Heart right ventricle (tissue), 16 donors: ENCODE measurements around the gene ENO2. TPM values are rescaled to one million over a fixed set of nuclear protein-coding genes. Genes with fewer than 3 reads are reported as not detected.

Experiments
- ATAC-seq, 8 donors: fragments of 200-7000 bp; cut with Tn5 transposase; one replicate each; pipeline ENCODE4 v1.9.1; 2020; ENCODE audit warnings: mild to moderate bottlenecking in 8 of 8, moderate library complexity in 8 of 8, moderate number of reproducible peaks in 1 of 8
- DNase-seq, 2 donors: peaks; one replicate each; pipeline ENCODE4 v3.0.0-alpha.2; 2020
- H3K27ac ChIP-seq, 10 donors: fragments of 200-600 bp; sonication (generic) in 2 of 10; one replicate each; pipeline versions ENCODE4 v1.5.0 to v1.8.0; 2020 to 2022; ENCODE audit warnings: mild to moderate bottlenecking in 3 of 10
- H3K27me3 ChIP-seq, 7 donors: fragments of 200-600 bp; one replicate each; pipeline ENCODE4 v1.8.0; 2021 to 2022; ENCODE audit warnings: mild to moderate bottlenecking in 2 of 7
- H3K36me3 ChIP-seq, 9 donors: fragments of 200-600 bp; sonication (generic) in 1 of 9; one replicate each; pipeline versions ENCODE4 v1.5.0 to v1.8.0; 2020 to 2022; ENCODE audit warnings: mild to moderate bottlenecking in 2 of 9
- H3K4me1 ChIP-seq, 9 donors: fragments of 200-600 bp; sonication (generic) in 1 of 9; one replicate each; pipeline versions ENCODE4 v1.5.0 to v1.8.0; 2020 to 2022; ENCODE audit warnings: mild to moderate bottlenecking in 4 of 9
- H3K4me3 ChIP-seq, 10 donors: fragments of 200-600 bp; sonication (generic) in 2 of 10; one replicate each; pipeline versions ENCODE4 v1.5.0 to v1.8.0; 2020 to 2022; ENCODE audit warnings: mild to moderate bottlenecking in 7 of 10, moderate library complexity in 2 of 10
- H3K9me3 ChIP-seq, 11 donors: fragments of 200-600 bp in 10 of 11; sonication (generic) in 2 of 11; one replicate each; pipeline versions ENCODE4 v1.5.0 to v1.8.0; 2013 to 2022; ENCODE audit warnings: mild to moderate bottlenecking in 2 of 11, control low read depth in 1 of 11, moderate library complexity in 1 of 11
- WGBS, 2 donors: extraction: QIAGEN DNeasy Blood & Tissue Kit; methylation state at CpG; one replicate each; pipeline ENCODE4 v1.1.7; 2013; ENCODE audit warnings: inconsistent platforms in 1 of 2; 5-methylcytosine and 5-hydroxymethylcytosine counted together
- intact Hi-C, 10 donors: fragments of 100-400 bp; cut with DNase I; formaldehyde crosslinking; loops; one replicate each; pipeline versions ENCODE4 v1.11.1 to v1.14.2; 2022
- polyA plus RNA-seq, 2 donors: library from polyadenylated mRNA; stranded (reverse); fragments of 200-250 nt; gene quantifications; one replicate each; pipeline ENCODE4 v1.2.3, GENCODE V29; 2013
- total RNA-seq, 10 donors: library from RNA; stranded (reverse); fragmentation: NEBNext Ultra II Directional in 3 of 10; extraction: Animal tissue kit (Norgen Biotek cat#: 25700) in 3 of 10; gene quantifications; one replicate each; pipeline versions ENCODE4 v1.2.1 to v1.2.4, GENCODE V29; 2021 to 2023
- TF ChIP-seq, protein P1 (sequence below), 9 donors: fragments of 200-600 bp; sonication (generic) in 2 of 9; IDR thresholded peaks; one replicate each; pipeline versions ENCODE4 v1.5.0 to v1.8.0; 2021 to 2022; ENCODE audit warnings: antibody characterized with exemption in 9 of 9, mild to moderate bottlenecking in 5 of 9, moderate library complexity in 1 of 9
- donor health status: Arrhythmogenic right ventricular cardiomyopathy.
- donor health status: ischemic (EF 13 %, LVEDD 7.1; RV severe dilation, severe dysfunction).
- donor health status: healthy with polysubstance abuse.
- donor health status: DM: no; HTN: yes; CAD: no.
- donor health status: DM: no; HTN: no; CAD: no.
- donor health status: ischemic (EF 25% LVEDD 6.9; RV normal size, moderate dysfunction).
- donor health status: ischemic (EF 25% LVEDD 5.7; RV mildly dilated, moderate dysfunction).
- donor health status: healthy.
- donor health status: DM: yes; HTN: yes; CAD: no.
- donor health status: Ischemic cardiomyopathy.
- donor health status: ischemic (EF 35%, LVEDD 5.7; RV mildly dilated, moderate dysfunction).
- donor health status: nonischemic (EF 11% LVEDD 7.7; RV severe dilation, severe dysfunction).
- donor health status: DM: yes; HTN: yes; CAD: no.
- donor health status: PGD.
- donor health status: ischemic (EF 29% LVEDD 5.4; RV normal size, mild dysfunction).
- donor health status: nonischemic (EF 23%, LVEDD 6.1; RV moderate dilation, normal function).

The ENO2 gene
- total and polyA plus RNA-seq, 12 donors = 6.3 to 68.4 (median 16.7) TPM

DNA sequence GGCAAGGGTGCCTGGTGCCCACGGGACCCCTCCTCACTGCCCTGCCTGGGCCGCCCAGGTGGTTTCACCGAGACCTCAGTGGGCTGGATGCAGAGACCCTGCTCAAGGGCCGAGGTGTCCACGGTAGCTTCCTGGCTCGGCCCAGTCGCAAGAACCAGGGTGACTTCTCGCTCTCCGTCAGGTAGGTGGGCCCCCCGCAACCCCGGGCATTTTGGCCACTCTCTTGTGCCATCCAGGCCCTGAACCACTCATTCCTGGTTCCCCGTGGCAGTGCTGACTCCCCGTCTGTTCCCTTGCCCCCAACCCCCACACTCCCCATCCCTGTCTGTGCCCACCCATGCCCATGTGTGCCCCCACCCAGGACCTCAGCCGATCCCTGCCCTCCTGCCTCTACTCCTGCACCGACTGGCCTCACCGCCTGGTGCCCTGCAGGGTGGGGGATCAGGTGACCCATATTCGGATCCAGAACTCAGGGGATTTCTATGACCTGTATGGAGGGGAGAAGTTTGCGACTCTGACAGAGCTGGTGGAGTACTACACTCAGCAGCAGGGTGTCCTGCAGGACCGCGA lies 37.3 kb downstream of the ENO2 start:
- Histone ChIP-seq H3K4me3 (peak overlapping the region in 9 of 10 donors; percentile 8 to 80 (median 37)), H3K27me3 (no peaks in the 10 kb centered on the region), H3K36me3 (peaks cover 0 to 35% (median 0%) of the 10 kb centered on the region in 9 donors), H3K9me3 (no peaks in the 10 kb centered on the region), H3K27ac (peak overlapping the region in 7 of 10 donors; percentile 18 to 98 (median 75)), H3K4me1 (peaks cover 0 to 82% (median 15%) of the 10 kb centered on the region in 9 donors)
- ATAC-seq = no peak
- 85 to 94% methylated on average over 20 of the region's 20 CpGs for WGBS, 2 donors
- intact Hi-C loops = loop anchor here in 1 of 10 donors (10.0 kb wide), 1 partner anchor 163 kb away; no protein-coding TSS in a partner anchor
- TF ChIP-seq, protein P1, sequence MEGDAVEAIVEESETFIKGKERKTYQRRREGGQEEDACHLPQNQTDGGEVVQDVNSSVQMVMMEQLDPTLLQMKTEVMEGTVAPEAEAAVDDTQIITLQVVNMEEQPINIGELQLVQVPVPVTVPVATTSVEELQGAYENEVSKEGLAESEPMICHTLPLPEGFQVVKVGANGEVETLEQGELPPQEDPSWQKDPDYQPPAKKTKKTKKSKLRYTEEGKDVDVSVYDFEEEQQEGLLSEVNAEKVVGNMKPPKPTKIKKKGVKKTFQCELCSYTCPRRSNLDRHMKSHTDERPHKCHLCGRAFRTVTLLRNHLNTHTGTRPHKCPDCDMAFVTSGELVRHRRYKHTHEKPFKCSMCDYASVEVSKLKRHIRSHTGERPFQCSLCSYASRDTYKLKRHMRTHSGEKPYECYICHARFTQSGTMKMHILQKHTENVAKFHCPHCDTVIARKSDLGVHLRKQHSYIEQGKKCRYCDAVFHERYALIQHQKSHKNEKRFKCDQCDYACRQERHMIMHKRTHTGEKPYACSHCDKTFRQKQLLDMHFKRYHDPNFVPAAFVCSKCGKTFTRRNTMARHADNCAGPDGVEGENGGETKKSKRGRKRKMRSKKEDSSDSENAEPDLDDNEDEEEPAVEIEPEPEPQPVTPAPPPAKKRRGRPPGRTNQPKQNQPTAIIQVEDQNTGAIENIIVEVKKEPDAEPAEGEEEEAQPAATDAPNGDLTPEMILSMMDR (IDR thresholded peaks at IDR 0.05) = no peak
- no peak for DNase-seq

DNA sequence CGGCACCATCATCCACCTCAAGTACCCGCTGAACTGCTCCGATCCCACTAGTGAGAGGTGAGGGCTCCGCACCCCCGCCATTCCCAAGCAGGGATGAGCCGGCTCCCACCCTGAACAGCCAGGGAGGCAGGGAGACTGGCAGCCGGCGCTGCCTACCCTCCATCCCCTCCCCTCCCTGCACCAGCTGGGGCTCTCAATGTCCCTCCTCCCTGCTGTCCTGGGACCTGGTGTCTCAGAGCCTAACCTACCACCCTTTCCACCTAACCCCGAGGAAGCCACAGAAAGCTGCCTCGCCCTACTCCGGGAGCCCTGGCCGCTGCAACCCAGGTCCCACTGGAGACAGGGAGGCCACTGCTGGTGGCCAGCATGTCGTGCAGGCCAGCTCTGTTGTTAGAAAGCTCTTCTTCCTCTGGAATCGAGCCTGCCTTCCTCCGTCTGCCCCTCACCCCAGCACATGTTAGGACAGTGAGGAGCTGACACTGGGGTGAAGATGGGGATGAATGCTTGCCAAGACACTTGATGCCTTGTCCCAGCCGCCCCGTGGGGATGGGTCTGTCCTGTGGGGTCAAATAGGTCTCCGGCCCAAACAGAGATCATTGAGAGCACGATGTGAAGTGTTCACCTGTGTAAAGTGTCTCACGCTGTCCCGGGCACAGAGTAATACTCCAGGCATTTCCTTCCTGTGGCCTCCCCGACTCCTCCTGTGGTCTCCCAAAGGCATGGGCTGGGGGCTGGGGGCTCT lies 37.9 kb downstream of the ENO2 start:
- WGBS, 2 donors = 67 to 72% methylated on average over 22 of the region's 22 CpGs
- H3K27ac ChIP-seq = peak overlapping the region in 7 of 10 donors; percentile 21 to 98 (median 75)

DNA sequence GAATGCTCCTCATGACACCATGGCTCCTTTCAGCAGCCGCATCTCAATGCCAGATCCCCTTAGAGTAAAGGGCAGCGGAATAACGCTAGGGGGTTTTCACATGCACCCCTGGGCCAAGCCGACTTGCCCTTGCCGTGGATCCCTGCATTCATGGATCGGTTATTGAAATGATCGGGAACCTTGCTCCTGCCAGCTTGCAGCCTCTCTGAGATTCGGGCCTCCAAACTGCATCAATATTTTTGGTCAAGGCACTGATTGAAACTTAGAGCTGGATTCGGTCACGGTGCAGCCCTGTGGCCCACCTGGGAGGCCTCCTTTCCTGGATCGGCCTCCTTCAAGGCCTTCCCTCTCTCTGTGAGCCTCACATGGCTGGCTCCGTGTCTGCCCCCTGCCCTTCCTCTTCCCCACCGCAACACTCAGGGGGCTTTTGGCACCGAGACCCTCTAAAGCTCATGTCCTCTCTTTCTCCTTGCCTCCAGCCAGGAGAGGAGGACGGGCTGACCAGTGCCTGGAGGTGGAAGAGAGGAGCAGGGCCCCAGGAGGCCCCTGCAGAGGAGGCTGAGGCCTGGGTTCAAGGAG lies 38.6 kb downstream of the ENO2 start:
- intact Hi-C loops = loop anchor here in 1 of 10 donors (10.0 kb wide), 1 partner anchor 162 kb away; no protein-coding TSS in a partner anchor
- peak overlapping the region in 6 of 10 donors; percentile 37 to 80 (median 42) for H3K4me3 ChIP-seq

More for the DNA sequence above, 37.9 kb downstream of the ENO2 start:
- TF ChIP-seq, protein P1 (IDR thresholded peaks at IDR 0.05) = no peak
- Histone ChIP-seq H3K9me3 (no peaks in the 10 kb centered on the region), H3K4me3 (peak overlapping the region in 8 of 10 donors; percentile 12 to 80 (median 40)), H3K4me1 (peaks cover 0 to 82% (median 13%) of the 10 kb centered on the region in 9 donors), H3K27me3 (no peaks in the 10 kb centered on the region), H3K36me3 (peaks cover 0 to 41% (median 0%) of the 10 kb centered on the region in 9 donors)
- ATAC-seq (no peak), DNase-seq (no peak)
- intact Hi-C loops = loop anchor here in 1 of 10 donors (10.0 kb wide), 1 partner anchor 163 kb away; no protein-coding TSS in a partner anchor

More for the DNA sequence above, 38.6 kb downstream of the ENO2 start:
- DNase-seq = no peak
- TF ChIP-seq, protein P1 (IDR thresholded peaks at IDR 0.05) = no peak
- Histone ChIP-seq H3K36me3 (peaks cover 0 to 48% (median 0%) of the 10 kb centered on the region in 9 donors), H3K4me1 (peaks cover 0 to 84% (median 16%) of the 10 kb centered on the region in 9 donors), H3K9me3 (no peaks in the 10 kb centered on the region), H3K27me3 (no peaks in the 10 kb centered on the region), H3K27ac (peak overlapping the region in 8 of 10 donors; percentile 1 to 98 (median 76))
- WGBS, 2 donors = 80 to 86% methylated on average over 15 of the region's 15 CpGs
- no peak for ATAC-seq
